ENCODE results near the gene SETD1A. TPM values are rescaled to one million over a fixed set of nuclear protein-coding genes. Genes with fewer than 3 reads are reported as not detected.

Gene SETD1A
- total and polyA plus RNA-seq, 9 of the 15 experiments (the other 6 are each of a cell fraction or from before 2014, with no cell fraction given): 0.08 to 36.0 (median 4.2) TPM

DNA sequence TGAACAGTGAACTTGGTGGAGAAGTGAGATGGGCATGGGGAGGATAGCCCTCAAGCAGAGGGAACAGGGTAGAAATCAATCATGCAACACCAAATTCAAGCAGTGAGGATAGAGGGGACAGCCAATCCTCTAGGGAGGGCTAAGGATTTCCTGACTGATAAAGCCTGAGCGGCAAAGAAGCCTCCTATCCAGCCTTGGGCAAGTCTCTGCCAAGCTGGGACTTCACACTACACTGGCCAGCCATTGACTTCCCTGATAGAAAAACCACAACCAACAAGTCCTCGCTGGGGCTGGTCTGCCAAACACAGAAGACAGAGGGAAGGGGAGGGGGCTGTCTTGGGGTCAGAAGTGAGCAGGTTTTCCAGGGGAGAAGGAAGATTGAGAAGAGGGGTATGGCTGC lies 36.7 kb upstream of the SETD1A start (continued):
- TF ChIP-seq RBM17 (IDR thresholded peaks at IDR 0.05; ENCODE audit: borderline replicate concordance, low read depth, low read length): no peak
- TF ChIP-seq DDX20 (tag; IDR thresholded peaks at IDR 0.05; ENCODE audit: low read depth): no peak

DNA sequence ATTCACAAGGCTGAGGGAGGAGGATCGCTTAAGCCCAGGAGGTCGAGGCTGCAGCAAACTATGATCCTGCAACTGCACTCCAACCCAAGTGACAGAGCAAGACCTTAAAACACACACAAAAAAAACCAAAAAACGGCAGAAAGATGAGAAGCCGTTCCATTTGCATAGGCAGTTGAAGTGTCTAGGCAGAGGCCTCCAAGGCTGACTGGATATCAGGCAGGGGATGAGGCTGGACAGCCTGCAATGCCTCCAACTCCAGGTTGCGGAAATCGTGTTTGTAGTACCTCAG lies 36.2 kb upstream of the SETD1A start:
- peaks cover 17% of the 10 kb centered on the region for H3K79me2 ChIP-seq (ENCODE audit: control insufficient read depth, insufficient read depth, low read length)
- ATAC-seq: no peak
- H2AFZ ChIP-seq (ENCODE audit: low read depth, low read length): peak overlapping the region; percentile 89
- in situ Hi-C loops (cut with MboI): loop anchor here (5.0 kb wide), 1 partner anchor 74 kb away; no protein-coding TSS in a partner anchor
- no peaks in the 10 kb centered on the region; a peak in 1 of 5 replicates for H3K27me3 ChIP-seq (ENCODE audit: control insufficient read depth in 2 of 2, insufficient read depth in 2 of 2, low read length in 2 of 2)
- peak overlapping the region; percentile 85 for H3K4me3 ChIP-seq
- 15% methylated on average over 6 of the region's 6 CpGs for WGBS (ENCODE audit: insufficient coverage, low coverage, missing lambda C conversion rate)
- H3K27ac ChIP-seq (ENCODE audit: extremely low read depth, low read depth, low read length): no peak overlapping the region
- ChIA-PET POLR2A (interaction anchor here (0.6 kb wide), 1 partner anchor 164 kb away, joined by 3 read pairs; no protein-coding TSS in a partner anchor), CTCF (ENCODE audit: low intra/inter-chr PET ratio) (interaction anchor here (1.2 to 1.9 kb wide), 2 partner anchors 76 to 263 kb away, joined by 5 to 20 read pairs; no protein-coding TSS in a partner anchor)
- no peak for FAIRE-seq
- BruUV-seq (replicated peaks): no TSS peak
- 0 out of 2 replicates have a peak, but pooled peaks cover 3% of the 10 kb centered on the region for H4K20me1 ChIP-seq (replicated peaks; ENCODE audit: control insufficient read depth, insufficient read depth, low read length)
- DNase-seq (ENCODE audit: extremely low read depth in 1 of 4, low spot score in 3 of 4): no peak
- peak overlapping the region; percentile 58 to 77; a peak in 2 of 4 replicates for H3K9ac ChIP-seq (ENCODE audit: insufficient read depth in 1 of 2, low read depth in 2 of 2, low read length in 2 of 2)
- peak overlapping the region; percentile 92 for H3K4me2 ChIP-seq (ENCODE audit: insufficient read depth, low read length)
- H3K9me3 ChIP-seq (replicated peaks; ENCODE audit: control insufficient read depth, insufficient read depth, low read depth, low read length): no peaks in the 10 kb centered on the region
- no peaks in the 10 kb centered on the region for H3K9me1 ChIP-seq (ENCODE audit: control insufficient read depth, insufficient read depth, low read length)
- H3K4me1 ChIP-seq (replicated peaks in 1 of 2; ENCODE audit: control insufficient read depth in 2 of 2, insufficient read depth in 2 of 2, low read length in 2 of 2): peaks cover 3 to 35% of the 10 kb centered on the region in 2 experiments; a peak in 4 of 5 replicates
- peaks cover 13% of the 10 kb centered on the region; the same call in 1 of the 3 replicates for H3K36me3 ChIP-seq (ENCODE audit: control insufficient read depth, insufficient read depth, low read length)
- intact Hi-C loops (cut with micrococcal nuclease): loop anchor here (1.0 to 5.0 kb wide), 4 partner anchors 27 to 264 kb away; partner anchors contain the start of genes BCL7C and FBRS
- no peak for TF ChIP-seq CBX1 (IDR thresholded peaks at IDR 0.05; ENCODE audit: low read depth)
- TF ChIP-seq, protein P1, sequence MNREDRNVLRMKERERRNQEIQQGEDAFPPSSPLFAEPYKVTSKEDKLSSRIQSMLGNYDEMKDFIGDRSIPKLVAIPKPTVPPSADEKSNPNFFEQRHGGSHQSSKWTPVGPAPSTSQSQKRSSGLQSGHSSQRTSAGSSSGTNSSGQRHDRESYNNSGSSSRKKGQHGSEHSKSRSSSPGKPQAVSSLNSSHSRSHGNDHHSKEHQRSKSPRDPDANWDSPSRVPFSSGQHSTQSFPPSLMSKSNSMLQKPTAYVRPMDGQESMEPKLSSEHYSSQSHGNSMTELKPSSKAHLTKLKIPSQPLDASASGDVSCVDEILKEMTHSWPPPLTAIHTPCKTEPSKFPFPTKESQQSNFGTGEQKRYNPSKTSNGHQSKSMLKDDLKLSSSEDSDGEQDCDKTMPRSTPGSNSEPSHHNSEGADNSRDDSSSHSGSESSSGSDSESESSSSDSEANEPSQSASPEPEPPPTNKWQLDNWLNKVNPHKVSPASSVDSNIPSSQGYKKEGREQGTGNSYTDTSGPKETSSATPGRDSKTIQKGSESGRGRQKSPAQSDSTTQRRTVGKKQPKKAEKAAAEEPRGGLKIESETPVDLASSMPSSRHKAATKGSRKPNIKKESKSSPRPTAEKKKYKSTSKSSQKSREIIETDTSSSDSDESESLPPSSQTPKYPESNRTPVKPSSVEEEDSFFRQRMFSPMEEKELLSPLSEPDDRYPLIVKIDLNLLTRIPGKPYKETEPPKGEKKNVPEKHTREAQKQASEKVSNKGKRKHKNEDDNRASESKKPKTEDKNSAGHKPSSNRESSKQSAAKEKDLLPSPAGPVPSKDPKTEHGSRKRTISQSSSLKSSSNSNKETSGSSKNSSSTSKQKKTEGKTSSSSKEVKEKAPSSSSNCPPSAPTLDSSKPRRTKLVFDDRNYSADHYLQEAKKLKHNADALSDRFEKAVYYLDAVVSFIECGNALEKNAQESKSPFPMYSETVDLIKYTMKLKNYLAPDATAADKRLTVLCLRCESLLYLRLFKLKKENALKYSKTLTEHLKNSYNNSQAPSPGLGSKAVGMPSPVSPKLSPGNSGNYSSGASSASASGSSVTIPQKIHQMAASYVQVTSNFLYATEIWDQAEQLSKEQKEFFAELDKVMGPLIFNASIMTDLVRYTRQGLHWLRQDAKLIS (CRISPR knock-in tag; IDR thresholded peaks at IDR 0.05): no peak
- TF ChIP-seq U2AF2 (optimal IDR thresholded peaks at IDR 0.05; ENCODE audit: low read depth, low read length): no peak
- TF ChIP-seq TOE1 (IDR thresholded peaks at IDR 0.05; ENCODE audit: borderline replicate concordance): 0 out of 2 replicates have a peak, but pooled peaks have one; percentile 10
- no peak for TF ChIP-seq TOE1 (CRISPR knock-in tag; IDR thresholded peaks at IDR 0.05; ENCODE audit: borderline replicate concordance, low read depth)
- TF ChIP-seq, protein P2, sequence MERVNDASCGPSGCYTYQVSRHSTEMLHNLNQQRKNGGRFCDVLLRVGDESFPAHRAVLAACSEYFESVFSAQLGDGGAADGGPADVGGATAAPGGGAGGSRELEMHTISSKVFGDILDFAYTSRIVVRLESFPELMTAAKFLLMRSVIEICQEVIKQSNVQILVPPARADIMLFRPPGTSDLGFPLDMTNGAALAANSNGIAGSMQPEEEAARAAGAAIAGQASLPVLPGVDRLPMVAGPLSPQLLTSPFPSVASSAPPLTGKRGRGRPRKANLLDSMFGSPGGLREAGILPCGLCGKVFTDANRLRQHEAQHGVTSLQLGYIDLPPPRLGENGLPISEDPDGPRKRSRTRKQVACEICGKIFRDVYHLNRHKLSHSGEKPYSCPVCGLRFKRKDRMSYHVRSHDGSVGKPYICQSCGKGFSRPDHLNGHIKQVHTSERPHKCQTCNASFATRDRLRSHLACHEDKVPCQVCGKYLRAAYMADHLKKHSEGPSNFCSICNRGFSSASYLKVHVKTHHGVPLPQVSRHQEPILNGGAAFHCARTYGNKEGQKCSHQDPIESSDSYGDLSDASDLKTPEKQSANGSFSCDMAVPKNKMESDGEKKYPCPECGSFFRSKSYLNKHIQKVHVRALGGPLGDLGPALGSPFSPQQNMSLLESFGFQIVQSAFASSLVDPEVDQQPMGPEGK (CRISPR knock-in tag; IDR thresholded peaks at IDR 0.05; ENCODE audit: borderline replicate concordance): no peak
- TF ChIP-seq TAF9B (IDR thresholded peaks at IDR 0.05; ENCODE audit: partially characterized antibody): no peak
- TF ChIP-seq, protein P3, sequence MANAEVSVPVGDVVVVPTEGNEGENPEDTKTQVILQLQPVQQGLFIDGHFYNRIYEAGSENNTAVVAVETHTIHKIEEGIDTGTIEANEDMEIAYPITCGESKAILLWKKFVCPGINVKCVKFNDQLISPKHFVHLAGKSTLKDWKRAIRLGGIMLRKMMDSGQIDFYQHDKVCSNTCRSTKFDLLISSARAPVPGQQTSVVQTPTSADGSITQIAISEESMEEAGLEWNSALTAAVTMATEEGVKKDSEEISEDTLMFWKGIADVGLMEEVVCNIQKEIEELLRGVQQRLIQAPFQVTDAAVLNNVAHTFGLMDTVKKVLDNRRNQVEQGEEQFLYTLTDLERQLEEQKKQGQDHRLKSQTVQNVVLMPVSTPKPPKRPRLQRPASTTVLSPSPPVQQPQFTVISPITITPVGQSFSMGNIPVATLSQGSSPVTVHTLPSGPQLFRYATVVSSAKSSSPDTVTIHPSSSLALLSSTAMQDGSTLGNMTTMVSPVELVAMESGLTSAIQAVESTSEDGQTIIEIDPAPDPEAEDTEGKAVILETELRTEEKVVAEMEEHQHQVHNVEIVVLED (CRISPR knock-in tag; IDR thresholded peaks at IDR 0.05): no peak
- TF ChIP-seq, protein P4, sequence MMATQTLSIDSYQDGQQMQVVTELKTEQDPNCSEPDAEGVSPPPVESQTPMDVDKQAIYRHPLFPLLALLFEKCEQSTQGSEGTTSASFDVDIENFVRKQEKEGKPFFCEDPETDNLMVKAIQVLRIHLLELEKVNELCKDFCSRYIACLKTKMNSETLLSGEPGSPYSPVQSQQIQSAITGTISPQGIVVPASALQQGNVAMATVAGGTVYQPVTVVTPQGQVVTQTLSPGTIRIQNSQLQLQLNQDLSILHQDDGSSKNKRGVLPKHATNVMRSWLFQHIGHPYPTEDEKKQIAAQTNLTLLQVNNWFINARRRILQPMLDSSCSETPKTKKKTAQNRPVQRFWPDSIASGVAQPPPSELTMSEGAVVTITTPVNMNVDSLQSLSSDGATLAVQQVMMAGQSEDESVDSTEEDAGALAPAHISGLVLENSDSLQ (IDR thresholded peaks at IDR 0.05): no peak
- TF ChIP-seq SMAD3 (CRISPR knock-in tag; conservative IDR thresholded peaks at IDR 0.05): no peak
